DND-41 (cell line): ENCODE results near the gene ZNF780B.

ENCODE experiments used
- ATAC-seq: fragments of 200-7000 bp; cut with Tn5 transposase; 3 replicates; pipeline ENCODE4 v1.9.1; 2021; ENCODE audit warnings: low read depth; ENCODE audit not compliant: insufficient read depth
- DNase-seq: peaks from one replicate; pipeline ENCODE4 v3.0.0-alpha.2; 2020
- H2AFZ ChIP-seq: 2 replicates; pipeline ENCODE4 v1.6.0; 2012; ENCODE audit warnings: low read depth, low read length
- H3K27ac ChIP-seq: 2 replicates; pipeline ENCODE4 v1.5.1; 2012; ENCODE audit warnings: low read length, inconsistent platforms
- H3K27me3 ChIP-seq: fragments of 200-600 bp; sonication (generic); 2 replicates; pipeline ENCODE4 v1.6.0; 2012; ENCODE audit warnings: low read length, mild to moderate bottlenecking, inconsistent platforms; ENCODE audit not compliant: insufficient read depth, poor library complexity
- H3K36me3 ChIP-seq: 2 replicates; pipeline ENCODE4 v1.5.1; 2012; ENCODE audit warnings: low read length, inconsistent platforms; ENCODE audit not compliant: insufficient read depth
- H3K4me1 ChIP-seq: 2 replicates; pipeline ENCODE4 v1.5.1; 2012; ENCODE audit warnings: mild to moderate bottlenecking, low read length; ENCODE audit not compliant: insufficient read depth
- H3K4me2 ChIP-seq: 2 replicates; pipeline ENCODE4 v1.6.0; 2012; ENCODE audit warnings: mild to moderate bottlenecking, moderate library complexity, low read length, inconsistent platforms; ENCODE audit not compliant: insufficient read depth
- H3K4me3 ChIP-seq, 2 experiments: fragments of 200-600 bp in 1 of 2; shearing (Covaris generic) in 1 of 2; 2 replicates each; pipeline ENCODE4 v1.5.1; 2012 to 2016; ENCODE audit warnings: inconsistent platforms in 2 of 2, low read length in 2 of 2, mild to moderate bottlenecking in 2 of 2, low read depth in 1 of 2, moderate library complexity in 1 of 2
- H3K79me2 ChIP-seq: 2 replicates; pipeline ENCODE4 v1.6.0; 2012; ENCODE audit warnings: low read length, inconsistent platforms; ENCODE audit not compliant: insufficient read depth
- H3K9ac ChIP-seq: 2 replicates; pipeline ENCODE4 v1.6.0; 2012; ENCODE audit warnings: low read depth, mild to moderate bottlenecking, inconsistent platforms, low read length, moderate library complexity
- H3K9me3 ChIP-seq: 2 replicates; pipeline ENCODE4 v1.5.1; 2012; ENCODE audit warnings: low read length, moderate library complexity, mild to moderate bottlenecking, inconsistent platforms; ENCODE audit not compliant: insufficient read depth, severe bottlenecking
- H4K20me1 ChIP-seq: 2 replicates; pipeline ENCODE4 v1.6.0; 2012; ENCODE audit warnings: low read length; ENCODE audit not compliant: insufficient read depth
- EZH2 ChIP-seq: IDR thresholded peaks from 3 replicates; pipeline ENCODE4 v1.6.1; 2012; ENCODE audit warnings: borderline replicate concordance, low read depth, mild to moderate bottlenecking, moderate library complexity, low read length, inconsistent platforms; ENCODE audit not compliant: severe bottlenecking
- TF ChIP-seq, protein P1 (sequence below): IDR thresholded peaks from 2 replicates; pipeline ENCODE4 v1.5.1; 2012; ENCODE audit warnings: borderline replicate concordance, low read length, moderate library complexity, mild to moderate bottlenecking; ENCODE audit not compliant: poor library complexity, severe bottlenecking; ENCODE audit errors: extremely low read depth

ZNF780B gene

DNA sequence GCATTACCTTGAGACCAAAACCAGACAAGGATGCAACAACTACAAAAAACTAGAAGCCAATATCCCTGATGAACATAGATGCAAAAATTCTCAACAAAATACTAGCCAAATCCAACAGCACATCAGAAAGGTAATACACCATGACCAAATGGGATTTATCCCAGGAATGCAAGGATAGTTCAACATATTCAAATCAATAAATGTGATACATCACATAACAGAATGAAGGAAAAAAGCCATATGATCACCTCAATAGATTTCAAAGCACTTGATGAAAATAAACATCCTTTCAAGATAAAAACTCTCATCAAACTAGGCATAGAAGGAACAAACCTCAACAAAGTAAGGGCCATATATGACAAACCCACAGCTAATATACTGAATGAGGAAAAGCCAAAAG is 69.4 kb downstream of the ZNF780B start:
- Histone ChIP-seq H2AFZ (no peak overlapping the region), H3K27me3 (no peaks in the 10 kb centered on the region), H3K79me2 (peaks cover 71% of the 10 kb centered on the region), H3K36me3 (peaks cover 24% of the 10 kb centered on the region), H3K4me3 (no peak overlapping the region), H3K9ac (no peak overlapping the region), H3K27ac (no peak overlapping the region), H3K4me2 (no peak overlapping the region), H3K4me1 (no peaks in the 10 kb centered on the region), H4K20me1 (no peaks in the 10 kb centered on the region), H3K9me3 (peaks cover 21% of the 10 kb centered on the region)
- no peak for TF ChIP-seq EZH2
- TF ChIP-seq, protein P1, sequence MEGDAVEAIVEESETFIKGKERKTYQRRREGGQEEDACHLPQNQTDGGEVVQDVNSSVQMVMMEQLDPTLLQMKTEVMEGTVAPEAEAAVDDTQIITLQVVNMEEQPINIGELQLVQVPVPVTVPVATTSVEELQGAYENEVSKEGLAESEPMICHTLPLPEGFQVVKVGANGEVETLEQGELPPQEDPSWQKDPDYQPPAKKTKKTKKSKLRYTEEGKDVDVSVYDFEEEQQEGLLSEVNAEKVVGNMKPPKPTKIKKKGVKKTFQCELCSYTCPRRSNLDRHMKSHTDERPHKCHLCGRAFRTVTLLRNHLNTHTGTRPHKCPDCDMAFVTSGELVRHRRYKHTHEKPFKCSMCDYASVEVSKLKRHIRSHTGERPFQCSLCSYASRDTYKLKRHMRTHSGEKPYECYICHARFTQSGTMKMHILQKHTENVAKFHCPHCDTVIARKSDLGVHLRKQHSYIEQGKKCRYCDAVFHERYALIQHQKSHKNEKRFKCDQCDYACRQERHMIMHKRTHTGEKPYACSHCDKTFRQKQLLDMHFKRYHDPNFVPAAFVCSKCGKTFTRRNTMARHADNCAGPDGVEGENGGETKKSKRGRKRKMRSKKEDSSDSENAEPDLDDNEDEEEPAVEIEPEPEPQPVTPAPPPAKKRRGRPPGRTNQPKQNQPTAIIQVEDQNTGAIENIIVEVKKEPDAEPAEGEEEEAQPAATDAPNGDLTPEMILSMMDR: no peak
- DNase-seq: no peak
- ATAC-seq: no peak

DNA sequence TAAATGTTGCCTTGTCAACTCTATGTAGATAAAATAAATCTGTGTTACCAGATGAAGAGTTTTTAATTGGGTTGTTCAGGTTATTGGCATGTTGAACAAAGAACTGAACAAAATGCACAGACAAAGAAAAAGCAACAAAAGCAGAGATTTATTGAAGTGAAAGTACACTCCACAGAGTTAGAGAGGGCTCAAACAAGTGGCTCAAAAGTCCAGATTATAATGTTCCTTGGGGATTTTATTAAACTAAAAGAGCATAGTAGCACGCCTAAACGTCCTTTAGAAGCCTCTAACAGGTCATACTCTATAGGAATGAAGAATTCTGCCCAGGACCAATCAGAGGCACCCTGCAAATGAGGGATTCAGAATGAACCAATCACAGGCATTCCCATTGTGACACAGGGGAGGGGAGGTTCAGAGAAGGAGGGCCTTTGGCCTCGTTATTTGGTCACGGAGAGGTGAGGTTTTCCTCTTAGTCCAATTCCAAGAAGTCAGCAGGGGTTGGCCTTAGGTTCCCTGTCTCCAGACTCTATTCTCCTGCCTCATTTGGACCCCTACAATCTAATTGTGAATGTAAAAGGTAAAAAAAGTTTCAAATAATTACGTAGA is 72.2 kb downstream of the ZNF780B start:
- no peaks in the 10 kb centered on the region for H4K20me1 ChIP-seq
- H3K27me3 ChIP-seq: no peaks in the 10 kb centered on the region
- H3K36me3 ChIP-seq: peaks cover 53% of the 10 kb centered on the region
- H3K27ac ChIP-seq: no peak overlapping the region
- H3K79me2 ChIP-seq: peaks cover 57% of the 10 kb centered on the region
- TF ChIP-seq, protein P1: no peak
- TF ChIP-seq EZH2: no peak
- no peaks in the 10 kb centered on the region for H3K4me1 ChIP-seq
- peaks cover 21% of the 10 kb centered on the region for H3K9me3 ChIP-seq
- no peak overlapping the region for H3K9ac ChIP-seq
- DNase-seq (no peak), ATAC-seq (no peak)
- H3K4me2 ChIP-seq: no peak overlapping the region
- no peak overlapping the region for H2AFZ ChIP-seq
- no peak overlapping the region for H3K4me3 ChIP-seq

DNA sequence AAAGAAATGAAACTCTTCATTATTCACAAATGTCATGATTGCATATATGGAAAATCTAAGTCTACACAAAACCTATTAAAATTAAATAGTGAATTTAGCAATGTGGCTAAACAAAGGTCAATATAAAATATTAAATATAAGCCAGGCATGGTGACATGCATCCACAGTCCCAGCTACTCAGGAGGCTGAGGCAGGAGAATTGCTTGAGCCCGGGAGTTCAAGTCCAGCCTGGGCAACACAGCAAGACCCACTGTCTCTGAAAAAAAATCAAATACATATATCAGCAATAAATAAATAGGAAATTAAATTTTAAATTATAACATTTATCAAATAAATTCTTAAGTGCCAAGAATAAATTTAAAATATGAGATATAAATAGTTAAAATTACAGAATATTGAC is 73.1 kb downstream of the ZNF780B start:
- Histone ChIP-seq H3K79me2 (peaks cover 51% of the 10 kb centered on the region), H3K4me2 (no peak overlapping the region), H2AFZ (no peak overlapping the region), H3K27ac (no peak overlapping the region), H3K4me1 (no peaks in the 10 kb centered on the region), H3K27me3 (no peaks in the 10 kb centered on the region), H3K9ac (no peak overlapping the region), H3K9me3 (peaks cover 21% of the 10 kb centered on the region), H4K20me1 (peaks cover 6% of the 10 kb centered on the region; the same call in 1 of the 2 replicates), H3K4me3 (no peak overlapping the region), H3K36me3 (peaks cover 62% of the 10 kb centered on the region)
- TF ChIP-seq, protein P1: no peak
- TF ChIP-seq EZH2: no peak
- ATAC-seq (no peak), DNase-seq (no peak)
